MCF 10A (cell line): Measurements from ENCODE around the gene TEX11. TPM values are rescaled to one million over a fixed set of nuclear protein-coding genes. Genes with fewer than 3 reads are reported as not detected.

Experiments used
- BruUV-seq: library from RNA; stranded (reverse); fragments of 400-500 nt; replicated peaks from 2 replicates; lab custom pipeline; 2021; lab: Mats Ljungman, UMichigan
- CTCF ChIA-PET: fragments of 300-600 bp; sonication (Branson Sonifier 250); formaldehyde crosslinking; extraction: SDS; loops from one replicate; lab custom pipeline; 2021; ENCODE audit warnings: antibody characterized with exemption, inconsistent platforms; lab: Yijun Ruan, JAX
- POLR2A ChIA-PET: fragments of 300-600, 350-650 bp; sonication (Branson Sonifier 250); formaldehyde crosslinking; extraction: SDS; loops from one replicate; lab custom pipeline; 2020; ENCODE audit warnings: antibody characterized with exemption, inconsistent platforms; lab: Yijun Ruan, JAX
- DNase-seq: peaks from one replicate; pipeline ENCODE4 v3.0.0-alpha.2; 2018; ENCODE audit not compliant: unreplicated experiment
- H3K27ac Mint-ChIP-seq: one replicate; pipeline ENCODE4 v1.8.0; 2022; ENCODE audit warnings: mild to moderate bottlenecking, low read depth, mixed read lengths; ENCODE audit not compliant: unreplicated experiment
- H3K27me3 Mint-ChIP-seq: one replicate; pipeline ENCODE4 v1.8.0; 2022; ENCODE audit warnings: mixed read lengths; ENCODE audit not compliant: insufficient read depth, unreplicated experiment
- H3K36me3 Mint-ChIP-seq: one replicate; pipeline ENCODE4 v1.8.0; 2022; ENCODE audit warnings: mild to moderate bottlenecking, moderate library complexity, mixed read lengths; ENCODE audit not compliant: insufficient read depth, unreplicated experiment
- H3K4me1 Mint-ChIP-seq: one replicate; pipeline ENCODE4 v1.8.0; 2022; ENCODE audit warnings: mixed read lengths; ENCODE audit not compliant: insufficient read depth, unreplicated experiment
- H3K4me3 Mint-ChIP-seq: one replicate; pipeline ENCODE4 v1.8.0; 2022; ENCODE audit warnings: mild to moderate bottlenecking, moderate library complexity, mixed read lengths; ENCODE audit not compliant: unreplicated experiment
- H3K9me3 Mint-ChIP-seq: one replicate; pipeline ENCODE4 v1.8.0; 2022; ENCODE audit warnings: mixed read lengths; ENCODE audit not compliant: unreplicated experiment
- CTCF ChIP-seq: fragments of 200-600 bp; IDR thresholded peaks from one replicate; pipeline ENCODE4 v1.8.0; 2022; ENCODE audit warnings: antibody characterized with exemption, mild to moderate bottlenecking; ENCODE audit not compliant: unreplicated experiment
- intact Hi-C: fragments of 100-400 bp; cut with micrococcal nuclease; formaldehyde crosslinking; loops from 2 replicates; pipeline ENCODE4 v1.14.1; 2022
- total RNA-seq: library from RNA; stranded (reverse); gene quantifications from 2 replicates; pipeline ENCODE4 v1.2.3, GENCODE V29; 2022

The TEX11 gene
- total RNA-seq, 1 experiment from 2014 or later, result not detected

GRCh38 chrX:70496491-70496890 lies 412.0 kb downstream of the TEX11 start:
- Mint-ChIP-seq H3K27ac (no peak overlapping the region), H3K27me3 (peaks cover 22% of the 10 kb centered on the region), H3K4me3 (no peak overlapping the region), H3K9me3 (no peaks in the 10 kb centered on the region), H3K36me3 (peaks cover 27% of the 10 kb centered on the region), H3K4me1 (no peaks in the 10 kb centered on the region)
- no TSS peak for BruUV-seq
- no peak for DNase-seq
- CTCF ChIA-PET, result no interaction called here
- TF ChIP-seq CTCF, result no peak
- intact Hi-C loops, result no loop called here
- POLR2A ChIA-PET, result no interaction called here

GRCh38 chrX:70494441-70494840 lies 414.1 kb downstream of the TEX11 start:
- BruUV-seq, result no TSS peak
- POLR2A ChIA-PET, result no interaction called here

GRCh38 chrX:70488856-70489255 lies 419.7 kb downstream of the TEX11 start:
- intact Hi-C loops, result no loop called here
- Mint-ChIP-seq H3K4me1 (no peaks in the 10 kb centered on the region), H3K27ac (no peak overlapping the region), H3K9me3 (no peaks in the 10 kb centered on the region), H3K27me3 (peaks cover 78% of the 10 kb centered on the region), H3K4me3 (no peak overlapping the region), H3K36me3 (peaks cover 9% of the 10 kb centered on the region)
- no peak for TF ChIP-seq CTCF
- BruUV-seq, result no TSS peak
- ChIA-PET CTCF (no interaction called here), POLR2A (no interaction called here)
- DNase-seq, result no peak

More at GRCh38 chrX:70494441-70494840, 414.1 kb downstream of the TEX11 start:
- intact Hi-C loops, result no loop called here
- DNase-seq, result no peak
- Mint-ChIP-seq H3K9me3 (no peaks in the 10 kb centered on the region), H3K4me1 (no peaks in the 10 kb centered on the region), H3K27ac (no peak overlapping the region), H3K27me3 (peaks cover 42% of the 10 kb centered on the region), H3K4me3 (no peak overlapping the region), H3K36me3 (peaks cover 19% of the 10 kb centered on the region)
- CTCF ChIA-PET, result no interaction called here
- no peak for TF ChIP-seq CTCF

- Mint-ChIP-seq H3K27ac (no peak overlapping the region), H3K27me3 (peaks cover 68% of the 10 kb centered on the region), H3K4me3 (no peak overlapping the region), H3K9me3 (no peaks in the 10 kb centered on the region), H3K4me1 (peaks cover 15% of the 10 kb centered on the region), H3K36me3 (no peaks in the 10 kb centered on the region)
- BruUV-seq, result no TSS peak
- POLR2A ChIA-PET, result no interaction called here
- no peak for DNase-seq
- intact Hi-C loops, result no loop called here
- no peak for TF ChIP-seq CTCF
- CTCF ChIA-PET, result no interaction called here
Measured at GRCh38 chrX:70485466-70485865, 423.0 kb downstream of the TEX11 start.
